HepG2 (cell line): ENCODE data around the gene AADAT. TPM values are rescaled to one million over a fixed set of nuclear protein-coding genes. Genes with fewer than 3 reads are reported as not detected.

ENCODE experiments used
- ARNT2 ChIP-seq: sonication (generic); formaldehyde crosslinking; IDR thresholded peaks from 2 replicates; pipeline ENCODE4 v1.8.0; 2022; ENCODE audit warnings: mild to moderate bottlenecking, low read depth, missing genetic modification reagents, moderate library complexity
- CREBL2 ChIP-seq: sonication (generic); formaldehyde crosslinking; IDR thresholded peaks from 2 replicates; pipeline ENCODE4 v1.8.1; 2023; ENCODE audit warnings: missing genetic modification reagents, mild to moderate bottlenecking, borderline replicate concordance
- HMG20A ChIP-seq: IDR thresholded peaks from 2 replicates; pipeline ENCODE4 v1.6.1; 2016; ENCODE audit warnings: borderline replicate concordance
- MIXL1 ChIP-seq: IDR thresholded peaks from 2 replicates; pipeline ENCODE4 v1.6.1; 2016
- NCOA1 ChIP-seq: sonication (generic); formaldehyde crosslinking; IDR thresholded peaks from 2 replicates; pipeline ENCODE4 v1.9.0; 2021; ENCODE audit warnings: missing genetic modification reagents
- NRL ChIP-seq: sonication (generic); formaldehyde crosslinking; IDR thresholded peaks from 2 replicates; pipeline ENCODE4 v1.5.0; 2020; ENCODE audit warnings: missing genetic modification reagents, mild to moderate bottlenecking, moderate library complexity, borderline replicate concordance
- PLRG1 ChIP-seq: fragments of 450-650 bp; conservative IDR thresholded peaks from 2 replicates; pipeline ENCODE4 v1.6.1; 2016
- POGK ChIP-seq: sonication (generic); formaldehyde crosslinking; conservative IDR thresholded peaks from 2 replicates; pipeline ENCODE4 v1.8.0; 2022; ENCODE audit warnings: mild to moderate bottlenecking, moderate library complexity, missing genetic modification reagents
- POLR2AphosphoS5 ChIP-seq: IDR thresholded peaks from 2 replicates; pipeline ENCODE4 v1.6.1; 2012; ENCODE audit warnings: low read depth, low read length
- RNF2 ChIP-seq: fragments of 450-650 bp; conservative IDR thresholded peaks from 2 replicates; pipeline ENCODE4 v1.6.1; 2016; ENCODE audit warnings: low read depth
- ZBTB2 ChIP-seq: sonication (generic); formaldehyde crosslinking; IDR thresholded peaks from 2 replicates; pipeline ENCODE4 v1.8.0; 2022; ENCODE audit warnings: low read depth, missing genetic modification reagents
- ZNF280B ChIP-seq: sonication (generic); formaldehyde crosslinking; IDR thresholded peaks from 2 replicates; pipeline ENCODE4 v1.5.0; 2020; ENCODE audit warnings: missing genetic modification reagents, mild to moderate bottlenecking, borderline replicate concordance
- ZNF614 ChIP-seq: IDR thresholded peaks from 2 replicates; pipeline ENCODE4 v1.6.1; 2018; ENCODE audit warnings: missing biosample characterization, missing genetic modification reagents, inconsistent platforms, borderline replicate concordance
- ZNF761 ChIP-seq: sonication (generic); formaldehyde crosslinking; conservative IDR thresholded peaks from 2 replicates; pipeline ENCODE4 v1.4.0; 2020; ENCODE audit warnings: mild to moderate bottlenecking, missing genetic modification reagents
- ZNF766 ChIP-seq: sonication (generic); formaldehyde crosslinking; IDR thresholded peaks from 2 replicates; pipeline ENCODE4 v1.5.0; 2020; ENCODE audit warnings: missing genetic modification reagents, borderline replicate concordance
- polyA plus RNA-seq, 8 experiments: library from polyadenylated mRNA; depleted of rRNA in 3 of 8; stranded (reverse) in 7 of 8; unstranded in 1 of 8; fragments of >200 nt; fragmentation: Illumina TruSeq in 4 of 8; extraction: Trizol in 4 of 8; gene quantifications; 2 replicates each; pipeline versions ENCODE4 v1.2.1 to v1.2.3, GENCODE V29; 2011 to 2016; ENCODE audit warnings: low read depth in 4 of 8, missing spikeins in 1 of 8, mixed read lengths in 1 of 8; ENCODE audit not compliant: insufficient read depth in 1 of 8
- total RNA-seq, 5 experiments: library from RNA; depleted of rRNA; stranded (reverse); fragments of >200 nt; fragmentation: Illumina TruSeq; extraction: Trizol; gene quantifications; 2 replicates each; pipeline ENCODE4 v1.2.3, GENCODE V29; 2016; ENCODE audit warnings: low read depth in 1 of 5
- TF ChIP-seq, protein P1 (sequence below): sonication (generic); formaldehyde crosslinking; IDR thresholded peaks from 2 replicates; pipeline ENCODE4 v1.5.0; 2020; ENCODE audit warnings: mild to moderate bottlenecking, missing genetic modification reagents, borderline replicate concordance

AADAT gene
- total and polyA plus RNA-seq, 2 of the 13 experiments (the other 11 are each of a cell fraction or from before 2014, with no cell fraction given), result 6.1 to 9.1 TPM

- TF ChIP-seq, protein P1, sequence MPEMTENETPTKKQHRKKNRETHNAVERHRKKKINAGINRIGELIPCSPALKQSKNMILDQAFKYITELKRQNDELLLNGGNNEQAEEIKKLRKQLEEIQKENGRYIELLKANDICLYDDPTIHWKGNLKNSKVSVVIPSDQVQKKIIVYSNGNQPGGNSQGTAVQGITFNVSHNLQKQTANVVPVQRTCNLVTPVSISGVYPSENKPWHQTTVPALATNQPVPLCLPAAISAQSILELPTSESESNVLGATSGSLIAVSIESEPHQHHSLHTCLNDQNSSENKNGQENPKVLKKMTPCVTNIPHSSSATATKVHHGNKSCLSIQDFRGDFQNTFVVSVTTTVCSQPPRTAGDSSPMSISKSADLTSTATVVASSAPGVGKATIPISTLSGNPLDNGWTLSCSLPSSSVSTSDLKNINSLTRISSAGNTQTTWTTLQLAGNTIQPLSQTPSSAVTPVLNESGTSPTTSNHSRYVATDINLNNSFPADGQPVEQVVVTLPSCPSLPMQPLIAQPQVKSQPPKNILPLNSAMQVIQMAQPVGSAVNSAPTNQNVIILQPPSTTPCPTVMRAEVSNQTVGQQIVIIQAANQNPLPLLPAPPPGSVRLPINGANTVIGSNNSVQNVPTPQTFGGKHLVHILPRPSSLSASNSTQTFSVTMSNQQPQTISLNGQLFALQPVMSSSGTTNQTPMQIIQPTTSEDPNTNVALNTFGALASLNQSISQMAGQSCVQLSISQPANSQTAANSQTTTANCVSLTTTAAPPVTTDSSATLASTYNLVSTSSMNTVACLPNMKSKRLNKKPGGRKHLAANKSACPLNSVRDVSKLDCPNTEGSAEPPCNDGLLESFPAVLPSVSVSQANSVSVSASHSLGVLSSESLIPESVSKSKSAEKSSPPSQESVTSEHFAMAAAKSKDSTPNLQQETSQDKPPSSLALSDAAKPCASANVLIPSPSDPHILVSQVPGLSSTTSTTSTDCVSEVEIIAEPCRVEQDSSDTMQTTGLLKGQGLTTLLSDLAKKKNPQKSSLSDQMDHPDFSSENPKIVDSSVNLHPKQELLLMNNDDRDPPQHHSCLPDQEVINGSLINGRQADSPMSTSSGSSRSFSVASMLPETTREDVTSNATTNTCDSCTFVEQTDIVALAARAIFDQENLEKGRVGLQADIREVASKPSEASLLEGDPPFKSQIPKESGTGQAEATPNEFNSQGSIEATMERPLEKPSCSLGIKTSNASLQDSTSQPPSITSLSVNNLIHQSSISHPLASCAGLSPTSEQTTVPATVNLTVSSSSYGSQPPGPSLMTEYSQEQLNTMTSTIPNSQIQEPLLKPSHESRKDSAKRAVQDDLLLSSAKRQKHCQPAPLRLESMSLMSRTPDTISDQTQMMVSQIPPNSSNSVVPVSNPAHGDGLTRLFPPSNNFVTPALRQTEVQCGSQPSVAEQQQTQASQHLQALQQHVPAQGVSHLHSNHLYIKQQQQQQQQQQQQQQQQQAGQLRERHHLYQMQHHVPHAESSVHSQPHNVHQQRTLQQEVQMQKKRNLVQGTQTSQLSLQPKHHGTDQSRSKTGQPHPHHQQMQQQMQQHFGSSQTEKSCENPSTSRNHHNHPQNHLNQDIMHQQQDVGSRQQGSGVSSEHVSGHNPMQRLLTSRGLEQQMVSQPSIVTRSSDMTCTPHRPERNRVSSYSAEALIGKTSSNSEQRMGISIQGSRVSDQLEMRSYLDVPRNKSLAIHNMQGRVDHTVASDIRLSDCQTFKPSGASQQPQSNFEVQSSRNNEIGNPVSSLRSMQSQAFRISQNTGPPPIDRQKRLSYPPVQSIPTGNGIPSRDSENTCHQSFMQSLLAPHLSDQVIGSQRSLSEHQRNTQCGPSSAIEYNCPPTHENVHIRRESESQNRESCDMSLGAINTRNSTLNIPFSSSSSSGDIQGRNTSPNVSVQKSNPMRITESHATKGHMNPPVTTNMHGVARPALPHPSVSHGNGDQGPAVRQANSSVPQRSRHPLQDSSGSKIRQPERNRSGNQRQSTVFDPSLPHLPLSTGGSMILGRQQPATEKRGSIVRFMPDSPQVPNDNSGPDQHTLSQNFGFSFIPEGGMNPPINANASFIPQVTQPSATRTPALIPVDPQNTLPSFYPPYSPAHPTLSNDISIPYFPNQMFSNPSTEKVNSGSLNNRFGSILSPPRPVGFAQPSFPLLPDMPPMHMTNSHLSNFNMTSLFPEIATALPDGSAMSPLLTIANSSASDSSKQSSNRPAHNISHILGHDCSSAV, result no peak
- TF ChIP-seq MIXL1, result no peak
- no peak for TF ChIP-seq HMG20A (CRISPR knock-in tag)
- no peak for TF ChIP-seq ZNF614 (CRISPR knock-in tag)
- TF ChIP-seq PLRG1, result no peak
- TF ChIP-seq POGK (CRISPR knock-in tag), result peak; percentile 62
- no peak for TF ChIP-seq NRL (CRISPR knock-in tag)
- peak; percentile 33; the same call in 1 of the 2 replicates for TF ChIP-seq POLR2AphosphoS5
- peak; percentile 80; the same call in 1 of the 2 replicates for TF ChIP-seq ZBTB2
- 0 out of 2 replicates have a peak, but pooled peaks have one; percentile 40 for TF ChIP-seq RNF2
- no peak for TF ChIP-seq NCOA1 (CRISPR knock-in tag)
- no peak for TF ChIP-seq CREBL2 (CRISPR knock-in tag)
- no peak for TF ChIP-seq ZNF766 (CRISPR knock-in tag)
- TF ChIP-seq ZNF761 (CRISPR knock-in tag), result no peak
- TF ChIP-seq ZNF280B (CRISPR knock-in tag), result no peak
- TF ChIP-seq ARNT2 (CRISPR knock-in tag), result peak; percentile 57
These were observed 63.3 kb downstream of the AADAT start, which contains the start of gene MFAP3L (continued) for GRCh38 chr4:170026253-170027021.
